Activated naive CD4-positive, alpha-beta T cell (primary cell): ENCODE measurements around the gene SLC12A6.
A peak's percentile ranks its signal among the peaks of the same experiment; 100 is the strongest.
"Not testable (repeated sequence)": the region's sequence is repeated elsewhere in the genome, so short reads cannot be mapped to it uniquely, and the experiment has no call there.

Experiments used
- DNase-seq, 4 experiments: peaks; one replicate each; lab custom pipeline; 2025; lab: John Stamatoyannopoulos, UW

SLC12A6 gene

GRCh38 chr15:34357653-34358052, 20.1 kb upstream of the SLC12A6 start:
- no peak for DNase-seq

- DNase-seq, result no peak
Observed at GRCh38 chr15:34355241-34355640, 17.7 kb upstream of the SLC12A6 start.

- no peak for DNase-seq
Observed at GRCh38 chr15:34354286-34354685, 16.7 kb upstream of the SLC12A6 start.

GRCh38 chr15:34353627-34354026, 16.0 kb upstream of the SLC12A6 start:
- DNase-seq, result no peak

GRCh38 chr15:34352996-34353395, 15.4 kb upstream of the SLC12A6 start:
- DNase-seq, result not testable (repeated sequence)

GRCh38 chr15:34349769-34350168, 12.2 kb upstream of the SLC12A6 start:
- no peak for DNase-seq

- DNase-seq, result no peak
Observed at GRCh38 chr15:34348735-34349300, 11.2 kb upstream of the SLC12A6 start.

GRCh38 chr15:34347951-34348638, 10.5 kb upstream of the SLC12A6 start:
- DNase-seq, result no peak

GRCh38 chr15:34342737-34343575, 5.4 kb upstream of the SLC12A6 start, which contains the start of the genes NOP10 and NUTM1:
NOP10 (minus strand) TSS chr15:34343136; CDS start chr15:34343073, 63 bp downstream.
NUTM1 (plus strand) TSS chr15:34343315; CDS start chr15:34343697, 382 bp downstream.
- peak; percentile 90 to 92 (median 92) for DNase-seq

- not testable (repeated sequence) for DNase-seq
Observed at GRCh38 chr15:34342213-34342736, 4.7 kb upstream of the SLC12A6 start.

GRCh38 chr15:34341381-34342212, 4.0 kb upstream of the SLC12A6 start:
- DNase-seq, result no peak

- no peak for DNase-seq
Observed at GRCh38 chr15:34339946-34340345, 2.4 kb upstream of the SLC12A6 start.

GRCh38 chr15:34338347-34338746, 766 bp upstream of the SLC12A6 start:
- no peak for DNase-seq

GRCh38 chr15:34336991-34337556, 507 bp downstream of the SLC12A6 start:
- DNase-seq, result no peak

GRCh38 chr15:34336231-34336990, 1.2 kb downstream of the SLC12A6 start:
- no peak for DNase-seq

- no peak for DNase-seq
Observed at GRCh38 chr15:34335176-34336032, 2.2 kb downstream of the SLC12A6 start.

GRCh38 chr15:34334672-34335071, 2.9 kb downstream of the SLC12A6 start:
- no peak for DNase-seq

GRCh38 chr15:34332553-34333120, 4.9 kb downstream of the SLC12A6 start:
- DNase-seq, result no peak

GRCh38 chr15:34331809-34332208, 5.8 kb downstream of the SLC12A6 start:
- no peak for DNase-seq
